ENCODE measurements around the gene METTL1. TPM values are rescaled to one million over a fixed set of nuclear protein-coding genes. Genes with fewer than 3 reads are reported as not detected.

METTL1 gene
- total RNA-seq, 4 donors from 2014 or later = 6.5 to 17.7 (median 10.1) TPM

GRCh38 chr12:57816001-57816854, 44.3 kb upstream of the METTL1 start:
- H3K27me3 ChIP-seq = no peaks in the 10 kb centered on the region
- peaks cover 0 to 57% (median 29%) of the 10 kb centered on the region in 4 donors for H3K4me1 ChIP-seq
- peak overlapping the region in 2 of 4 donors; percentile 61 to 69 for H3K27ac ChIP-seq
- H3K9me3 ChIP-seq = no peaks in the 10 kb centered on the region
- WGBS, 2 donors = 51 to 61% methylated on average over 3 of the region's 3 CpGs
- peaks cover 0 to 52% (median 9%) of the 10 kb centered on the region in 3 donors for H3K36me3 ChIP-seq
- no peak overlapping the region for H3K4me3 ChIP-seq
- no peak for DNase-seq (ENCODE audit: low spot score in 2 of 2)
- no peak for TF ChIP-seq POLR2A (IDR thresholded peaks at IDR 0.05)
- TF ChIP-seq CTCF (IDR thresholded peaks at IDR 0.05) = no peak
- TF ChIP-seq EP300 (IDR thresholded peaks at IDR 0.05) = no peak

- WGBS, 2 donors = 76 to 82% methylated on average over 10 to 13 of the region's 13 CpGs
- peaks cover 0 to 56% (median 29%) of the 10 kb centered on the region in 4 donors for H3K4me1 ChIP-seq
- no peaks in the 10 kb centered on the region for H3K27me3 ChIP-seq
- H3K4me3 ChIP-seq = no peak overlapping the region
- H3K27ac ChIP-seq = peak overlapping the region in 2 of 4 donors; percentile 61 to 69
- H3K36me3 ChIP-seq = peaks cover 0 to 52% (median 9%) of the 10 kb centered on the region in 3 donors
- no peak for TF ChIP-seq CTCF (IDR thresholded peaks at IDR 0.05)
- TF ChIP-seq POLR2A (IDR thresholded peaks at IDR 0.05) = no peak
- no peak for TF ChIP-seq EP300 (IDR thresholded peaks at IDR 0.05)
- no peaks in the 10 kb centered on the region for H3K9me3 ChIP-seq
- no peak for DNase-seq (ENCODE audit: low spot score in 2 of 2)
Measured at GRCh38 chr12:57815177-57816000, 43.5 kb upstream of the METTL1 start.

- no peaks in the 10 kb centered on the region for H3K9me3 ChIP-seq
- WGBS, 2 donors = 42 to 51% methylated on average over 17 of the region's 17 CpGs
- DNase-seq (ENCODE audit: low spot score in 2 of 2) = no peak
- H3K27ac ChIP-seq = peak overlapping the region in 2 of 4 donors; percentile 1 to 6
- peaks cover 0 to 56% (median 29%) of the 10 kb centered on the region in 4 donors for H3K4me1 ChIP-seq
- H3K27me3 ChIP-seq = no peaks in the 10 kb centered on the region
- H3K4me3 ChIP-seq = no peak overlapping the region
- TF ChIP-seq CTCF (IDR thresholded peaks at IDR 0.05) = peak in 1 of 5 experiments; percentile 10
- TF ChIP-seq POLR2A (IDR thresholded peaks at IDR 0.05) = no peak
- TF ChIP-seq EP300 (IDR thresholded peaks at IDR 0.05) = no peak
- peaks cover 0 to 52% (median 6%) of the 10 kb centered on the region in 3 donors for H3K36me3 ChIP-seq
Measured at GRCh38 chr12:57813971-57814772, 42.3 kb upstream of the METTL1 start.

- Histone ChIP-seq H3K27me3 (no peaks in the 10 kb centered on the region), H3K4me3 (no peak overlapping the region), H3K4me1 (peaks cover 0 to 48% (median 29%) of the 10 kb centered on the region in 4 donors), H3K27ac (no peak overlapping the region), H3K36me3 (peaks cover 0 to 52% (median 12%) of the 10 kb centered on the region in 3 donors), H3K9me3 (no peaks in the 10 kb centered on the region)
- 77 to 78% methylated on average over 12 to 13 of the region's 14 CpGs for WGBS, 2 donors
- DNase-seq (ENCODE audit: low spot score in 2 of 2) = no peak
- TF ChIP-seq EP300 (IDR thresholded peaks at IDR 0.05) = no peak
- TF ChIP-seq POLR2A (IDR thresholded peaks at IDR 0.05) = no peak
- TF ChIP-seq CTCF (IDR thresholded peaks at IDR 0.05) = no peak
Measured at GRCh38 chr12:57813111-57813970, 41.4 kb upstream of the METTL1 start.

Data from tibial nerve (tissue), 4 donors.